Measurements from ENCODE around the gene CENPX. TPM values are rescaled to one million over a fixed set of nuclear protein-coding genes. Genes with fewer than 3 reads are reported as not detected.

Gene CENPX
- total and polyA plus RNA-seq, 2 donors (not counting 3 experiments of a cell fraction or from before 2014, with no cell fraction given): 56.2 to 67.2 TPM

- no peak overlapping the region for H3K27ac ChIP-seq (ENCODE audit: insufficient read depth, low read depth, low read length)
- H3K27me3 ChIP-seq (ENCODE audit: control insufficient read depth in 2 of 2, insufficient read depth in 2 of 2, low read length in 2 of 2): no peaks in the 10 kb centered on the region
- no peaks in the 10 kb centered on the region for H4K20me1 ChIP-seq (replicated peaks; ENCODE audit: control insufficient read depth, extremely low read depth, insufficient read depth, low read length)
- H2AFZ ChIP-seq (ENCODE audit: low read depth, low read length): no peak overlapping the region
- peaks cover 5% of the 10 kb centered on the region for H3K79me2 ChIP-seq (ENCODE audit: control insufficient read depth, insufficient read depth, low read length)
- TF ChIP-seq POLR2AphosphoS5 (IDR thresholded peaks at IDR 0.05; ENCODE audit: insufficient read depth, low read depth, low read length) (no peak), JUN (IDR thresholded peaks at IDR 0.05; ENCODE audit: borderline replicate concordance, insufficient read depth, insufficient read length, low read depth) (no peak), FOS (IDR thresholded peaks at IDR 0.05; ENCODE audit: borderline replicate concordance, insufficient read depth, low read length) (no peak)
- DNase-seq (ENCODE audit: low read depth, low spot score) (no peak), FAIRE-seq (no peak)
- no peak overlapping the region for H3K9ac ChIP-seq (replicated peaks; ENCODE audit: extremely low read depth, insufficient read depth, low read length)
- H3K4me1 ChIP-seq (ENCODE audit: control insufficient read depth, extremely low read depth, insufficient read depth, low read length): peaks cover 7% of the 10 kb centered on the region
- H3K36me3 ChIP-seq (ENCODE audit: control insufficient read depth in 2 of 2, extremely low read depth in 1 of 2, insufficient read depth in 2 of 2, low read length in 2 of 2): no peaks in the 10 kb centered on the region
- H3K9me3 ChIP-seq (replicated peaks; ENCODE audit: control insufficient read depth, insufficient read depth, low read length): no peaks in the 10 kb centered on the region
- dilution Hi-C loops (cut with MboI; ENCODE audit: extremely low pct_ligation_motif_present, low sequenced_read_pairs) (no loop called here), intact Hi-C loops (cut with micrococcal nuclease) (no loop called here)
- H3K9me1 ChIP-seq (replicated peaks; ENCODE audit: control insufficient read depth, extremely low read depth, insufficient read depth, low read length): no peaks in the 10 kb centered on the region
- no peak overlapping the region for H3K4me2 ChIP-seq (ENCODE audit: insufficient read depth, low read length)
- ChIA-PET POLR2A (no interaction called here), CTCF (interaction anchor here (2.6 to 9.1 kb wide), 2 partner anchors 14 to 58 kb away, joined by 8 to 345 read pairs; partner anchors contain the start of gene NOTUM)
- no TSS peak for BruUV-seq (replicated peaks)
- no peak overlapping the region for H3K4me3 ChIP-seq (replicated peaks in 1 of 3; ENCODE audit: insufficient read depth in 1 of 3, low read depth in 1 of 3, low read length in 3 of 3)
Observed at GRCh38 chr17:82017612-82018151, 5.0 kb downstream of the CENPX start.

- no TSS peak for BruUV-seq (replicated peaks)
- H3K27ac ChIP-seq (ENCODE audit: insufficient read depth, low read depth, low read length): no peak overlapping the region
- no peaks in the 10 kb centered on the region for H4K20me1 ChIP-seq (replicated peaks; ENCODE audit: control insufficient read depth, extremely low read depth, insufficient read depth, low read length)
- H3K9me3 ChIP-seq (replicated peaks; ENCODE audit: control insufficient read depth, insufficient read depth, low read length): no peaks in the 10 kb centered on the region
- POLR2A ChIA-PET: no interaction called here
- no peak overlapping the region for H3K4me3 ChIP-seq (replicated peaks in 1 of 3; ENCODE audit: insufficient read depth in 1 of 3, low read depth in 1 of 3, low read length in 3 of 3)
- dilution Hi-C loops (cut with MboI; ENCODE audit: extremely low pct_ligation_motif_present, low sequenced_read_pairs) (no loop called here), intact Hi-C loops (cut with micrococcal nuclease) (no loop called here)
- H3K9ac ChIP-seq (replicated peaks; ENCODE audit: extremely low read depth, insufficient read depth, low read length): no peak overlapping the region
- H3K4me2 ChIP-seq (ENCODE audit: insufficient read depth, low read length): no peak overlapping the region
- no peaks in the 10 kb centered on the region for H3K9me1 ChIP-seq (replicated peaks; ENCODE audit: control insufficient read depth, extremely low read depth, insufficient read depth, low read length)
- no peaks in the 10 kb centered on the region for H3K27me3 ChIP-seq (ENCODE audit: control insufficient read depth in 2 of 2, insufficient read depth in 2 of 2, low read length in 2 of 2)
- peaks cover under 1% of the 10 kb centered on the region for H3K79me2 ChIP-seq (ENCODE audit: control insufficient read depth, insufficient read depth, low read length)
- FAIRE-seq (no peak), DNase-seq (ENCODE audit: low read depth, low spot score) (no peak)
- H3K36me3 ChIP-seq (ENCODE audit: control insufficient read depth in 2 of 2, extremely low read depth in 1 of 2, insufficient read depth in 2 of 2, low read length in 2 of 2): no peaks in the 10 kb centered on the region
- TF ChIP-seq POLR2A (IDR thresholded peaks at IDR 0.05; ENCODE audit: low read depth, low read length): no peak
- TF ChIP-seq GATA2 (IDR thresholded peaks at IDR 0.05; ENCODE audit: insufficient read depth, insufficient read length, low read depth, low read length): no peak
- no peak for TF ChIP-seq JUN (IDR thresholded peaks at IDR 0.05; ENCODE audit: borderline replicate concordance, insufficient read depth, insufficient read length, low read depth)
- TF ChIP-seq CTCF (IDR thresholded peaks at IDR 0.05; ENCODE audit: extremely low read depth in 1 of 2, insufficient read depth in 1 of 2, low read depth in 1 of 2, low read length in 2 of 2): no peak
- no peak for TF ChIP-seq POLR2AphosphoS5 (IDR thresholded peaks at IDR 0.05; ENCODE audit: insufficient read depth, low read depth, low read length)
- no peak for TF ChIP-seq EZH2 (IDR thresholded peaks at IDR 0.05; ENCODE audit: borderline replicate concordance, low read depth, low read length, severe bottlenecking)
- TF ChIP-seq MAX (IDR thresholded peaks at IDR 0.05; ENCODE audit: insufficient read depth, insufficient read length): no peak
- no peak for TF ChIP-seq MYC (IDR thresholded peaks at IDR 0.05; ENCODE audit: low read depth, low read length)
- TF ChIP-seq FOS (IDR thresholded peaks at IDR 0.05; ENCODE audit: borderline replicate concordance, insufficient read depth, low read length): no peak
- no peak overlapping the region for H2AFZ ChIP-seq (ENCODE audit: low read depth, low read length)
- CTCF ChIA-PET: interaction anchor here (2.6 to 9.1 kb wide), 2 partner anchors 13 to 57 kb away, joined by 8 to 345 read pairs; partner anchors contain the start of gene NOTUM
- peaks cover 5% of the 10 kb centered on the region for H3K4me1 ChIP-seq (ENCODE audit: control insufficient read depth, extremely low read depth, insufficient read depth, low read length)
Observed at GRCh38 chr17:82016875-82017459, 5.7 kb downstream of the CENPX start.
